Breast epithelium (tissue), 3 donors: ENCODE data around the gene TBC1D23.

Source experiments
- POLR2A ChIP-seq: fragments of 450-650 bp; IDR thresholded peaks from one replicate; pipeline ENCODE4 v1.6.1; 2016; ENCODE audit warnings: antibody characterized with exemption, mild to moderate bottlenecking, moderate library complexity
- TF ChIP-seq, protein P1 (sequence below), 3 donors: fragments of 450-650 bp; IDR thresholded peaks; one replicate each; pipeline ENCODE4 v1.5.1; 2016 to 2017; ENCODE audit warnings: antibody characterized with exemption in 3 of 3, mild to moderate bottlenecking in 3 of 3, moderate library complexity in 3 of 3

GRCh38 chr3:100271522-100271921 is 10.7 kb downstream of the TBC1D23 start:
- TF ChIP-seq, protein P1, sequence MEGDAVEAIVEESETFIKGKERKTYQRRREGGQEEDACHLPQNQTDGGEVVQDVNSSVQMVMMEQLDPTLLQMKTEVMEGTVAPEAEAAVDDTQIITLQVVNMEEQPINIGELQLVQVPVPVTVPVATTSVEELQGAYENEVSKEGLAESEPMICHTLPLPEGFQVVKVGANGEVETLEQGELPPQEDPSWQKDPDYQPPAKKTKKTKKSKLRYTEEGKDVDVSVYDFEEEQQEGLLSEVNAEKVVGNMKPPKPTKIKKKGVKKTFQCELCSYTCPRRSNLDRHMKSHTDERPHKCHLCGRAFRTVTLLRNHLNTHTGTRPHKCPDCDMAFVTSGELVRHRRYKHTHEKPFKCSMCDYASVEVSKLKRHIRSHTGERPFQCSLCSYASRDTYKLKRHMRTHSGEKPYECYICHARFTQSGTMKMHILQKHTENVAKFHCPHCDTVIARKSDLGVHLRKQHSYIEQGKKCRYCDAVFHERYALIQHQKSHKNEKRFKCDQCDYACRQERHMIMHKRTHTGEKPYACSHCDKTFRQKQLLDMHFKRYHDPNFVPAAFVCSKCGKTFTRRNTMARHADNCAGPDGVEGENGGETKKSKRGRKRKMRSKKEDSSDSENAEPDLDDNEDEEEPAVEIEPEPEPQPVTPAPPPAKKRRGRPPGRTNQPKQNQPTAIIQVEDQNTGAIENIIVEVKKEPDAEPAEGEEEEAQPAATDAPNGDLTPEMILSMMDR (IDR thresholded peaks at IDR 0.05) = no peak
- TF ChIP-seq POLR2A = no peak
